ENCODE data around the gene TMEM8B.

Gene TMEM8B

GRCh38 chr9:35828716-35829083, 328 bp upstream of the TMEM8B start, which contains the start of gene FAM221B:
TSS of gene FAM221B (minus strand) at chr9:35828732. CDS start at chr9:35826161, 2,571 bp downstream.
- Histone ChIP-seq H3K4me3 (ENCODE audit: low read depth in 1 of 2, low read length in 2 of 2) (peak within 1 kb of the TSS; percentile 73 to 79), H3K36me3 (ENCODE audit: control insufficient read depth in 1 of 2, insufficient read depth in 2 of 2, low read length in 2 of 2) (no peaks in the 10 kb centered on the region), H3K27ac (ENCODE audit: low read length) (peak within 1 kb of the TSS; percentile 57), H3K4me1 (ENCODE audit: control insufficient read depth in 1 of 2, insufficient read depth in 2 of 2, low read length in 2 of 2) (peaks cover 16 to 30% of the 10 kb centered on the region in 2 donors), H3K27me3 (ENCODE audit: low read depth, low read length) (no peaks in the 10 kb centered on the region), H3K9me3 (ENCODE audit: control insufficient read depth in 1 of 2, low read length in 2 of 2) (no peaks in the 10 kb centered on the region)

- no peaks in the 10 kb centered on the region for H3K9me3 ChIP-seq (ENCODE audit: control insufficient read depth in 1 of 2, low read length in 2 of 2)
- H3K27me3 ChIP-seq (ENCODE audit: low read depth, low read length): no peaks in the 10 kb centered on the region
- H3K36me3 ChIP-seq (ENCODE audit: control insufficient read depth in 1 of 2, insufficient read depth in 2 of 2, low read length in 2 of 2): no peaks in the 10 kb centered on the region
- peak overlapping the region; percentile 67 to 73 for H3K4me3 ChIP-seq (ENCODE audit: low read depth in 1 of 2, low read length in 2 of 2)
- peak overlapping the region; percentile 57 for H3K27ac ChIP-seq (ENCODE audit: low read length)
- H3K4me1 ChIP-seq (ENCODE audit: control insufficient read depth in 1 of 2, insufficient read depth in 2 of 2, low read length in 2 of 2): peaks cover 21 to 35% of the 10 kb centered on the region in 2 donors
Measured at GRCh38 chr9:35829764-35830096, 702 bp downstream of the TMEM8B start.

GRCh38 chr9:35831040-35831439, 2.0 kb downstream of the TMEM8B start:
- H3K4me3 ChIP-seq (ENCODE audit: low read depth in 1 of 2, low read length in 2 of 2): peak overlapping the region; percentile 67 to 73
- H3K9me3 ChIP-seq (ENCODE audit: control insufficient read depth in 1 of 2, low read length in 2 of 2): no peaks in the 10 kb centered on the region
- peaks cover 20 to 35% of the 10 kb centered on the region in 2 donors for H3K4me1 ChIP-seq (ENCODE audit: control insufficient read depth in 1 of 2, insufficient read depth in 2 of 2, low read length in 2 of 2)
- H3K27me3 ChIP-seq (ENCODE audit: low read depth, low read length): no peaks in the 10 kb centered on the region
- H3K27ac ChIP-seq (ENCODE audit: low read length): no peak overlapping the region
- no peaks in the 10 kb centered on the region for H3K36me3 ChIP-seq (ENCODE audit: control insufficient read depth in 1 of 2, insufficient read depth in 2 of 2, low read length in 2 of 2)

GRCh38 chr9:35832814-35833213, 3.8 kb downstream of the TMEM8B start:
- Histone ChIP-seq H3K4me1 (ENCODE audit: control insufficient read depth in 1 of 2, insufficient read depth in 2 of 2, low read length in 2 of 2) (peaks cover 16 to 31% of the 10 kb centered on the region in 2 donors), H3K36me3 (ENCODE audit: control insufficient read depth in 1 of 2, insufficient read depth in 2 of 2, low read length in 2 of 2) (no peaks in the 10 kb centered on the region), H3K9me3 (ENCODE audit: control insufficient read depth in 1 of 2, low read length in 2 of 2) (no peaks in the 10 kb centered on the region), H3K27me3 (ENCODE audit: low read depth, low read length) (no peaks in the 10 kb centered on the region), H3K4me3 (ENCODE audit: low read depth in 1 of 2, low read length in 2 of 2) (no peak overlapping the region), H3K27ac (ENCODE audit: low read length) (no peak overlapping the region)

- H3K27me3 ChIP-seq (ENCODE audit: low read depth, low read length): no peaks in the 10 kb centered on the region
- no peaks in the 10 kb centered on the region for H3K36me3 ChIP-seq (ENCODE audit: control insufficient read depth in 1 of 2, insufficient read depth in 2 of 2, low read length in 2 of 2)
- peaks cover 16 to 26% of the 10 kb centered on the region in 2 donors for H3K4me1 ChIP-seq (ENCODE audit: control insufficient read depth in 1 of 2, insufficient read depth in 2 of 2, low read length in 2 of 2)
- H3K9me3 ChIP-seq (ENCODE audit: control insufficient read depth in 1 of 2, low read length in 2 of 2): no peaks in the 10 kb centered on the region
- no peak overlapping the region for H3K27ac ChIP-seq (ENCODE audit: low read length)
- H3K4me3 ChIP-seq (ENCODE audit: low read depth in 1 of 2, low read length in 2 of 2): no peak overlapping the region
Measured at GRCh38 chr9:35834260-35835215, 5.5 kb downstream of the TMEM8B start.

GRCh38 chr9:35835216-35835632, 6.2 kb downstream of the TMEM8B start:
- Histone ChIP-seq H3K4me1 (ENCODE audit: control insufficient read depth in 1 of 2, insufficient read depth in 2 of 2, low read length in 2 of 2) (peaks cover 11 to 20% of the 10 kb centered on the region in 2 donors), H3K4me3 (ENCODE audit: low read depth in 1 of 2, low read length in 2 of 2) (no peak overlapping the region), H3K36me3 (ENCODE audit: control insufficient read depth in 1 of 2, insufficient read depth in 2 of 2, low read length in 2 of 2) (no peaks in the 10 kb centered on the region), H3K27ac (ENCODE audit: low read length) (no peak overlapping the region), H3K9me3 (ENCODE audit: control insufficient read depth in 1 of 2, low read length in 2 of 2) (no peaks in the 10 kb centered on the region), H3K27me3 (ENCODE audit: low read depth, low read length) (no peaks in the 10 kb centered on the region)

- H3K36me3 ChIP-seq (ENCODE audit: control insufficient read depth in 1 of 2, insufficient read depth in 2 of 2, low read length in 2 of 2): no peaks in the 10 kb centered on the region
- H3K9me3 ChIP-seq (ENCODE audit: control insufficient read depth in 1 of 2, low read length in 2 of 2): no peaks in the 10 kb centered on the region
- H3K4me1 ChIP-seq (ENCODE audit: control insufficient read depth in 1 of 2, insufficient read depth in 2 of 2, low read length in 2 of 2): peaks cover 5 to 14% of the 10 kb centered on the region in 2 donors
- no peaks in the 10 kb centered on the region for H3K27me3 ChIP-seq (ENCODE audit: low read depth, low read length)
- H3K4me3 ChIP-seq (ENCODE audit: low read depth in 1 of 2, low read length in 2 of 2): no peak overlapping the region
- H3K27ac ChIP-seq (ENCODE audit: low read length): no peak overlapping the region
Measured at GRCh38 chr9:35835766-35836165, 6.7 kb downstream of the TMEM8B start.

- no peak overlapping the region for H3K27ac ChIP-seq (ENCODE audit: low read length)
- no peak overlapping the region for H3K4me3 ChIP-seq (ENCODE audit: low read depth in 1 of 2, low read length in 2 of 2)
- H3K9me3 ChIP-seq (ENCODE audit: control insufficient read depth in 1 of 2, low read length in 2 of 2): no peaks in the 10 kb centered on the region
- no peaks in the 10 kb centered on the region for H3K36me3 ChIP-seq (ENCODE audit: control insufficient read depth in 1 of 2, insufficient read depth in 2 of 2, low read length in 2 of 2)
- peaks cover 5 to 6% of the 10 kb centered on the region in 2 donors for H3K4me1 ChIP-seq (ENCODE audit: control insufficient read depth in 1 of 2, insufficient read depth in 2 of 2, low read length in 2 of 2)
- H3K27me3 ChIP-seq (ENCODE audit: low read depth, low read length): no peaks in the 10 kb centered on the region
Measured at GRCh38 chr9:35836595-35836994, 7.6 kb downstream of the TMEM8B start.

GRCh38 chr9:35839926-35840325, 10.9 kb downstream of the TMEM8B start:
- Histone ChIP-seq H3K4me3 (ENCODE audit: low read depth in 1 of 2, low read length in 2 of 2) (no peak overlapping the region), H3K4me1 (ENCODE audit: control insufficient read depth in 1 of 2, insufficient read depth in 2 of 2, low read length in 2 of 2) (peaks cover 8% of the 10 kb centered on the region in 2 donors), H3K27me3 (ENCODE audit: low read depth, low read length) (no peaks in the 10 kb centered on the region), H3K36me3 (ENCODE audit: control insufficient read depth in 1 of 2, insufficient read depth in 2 of 2, low read length in 2 of 2) (no peaks in the 10 kb centered on the region), H3K9me3 (ENCODE audit: control insufficient read depth in 1 of 2, low read length in 2 of 2) (no peaks in the 10 kb centered on the region), H3K27ac (ENCODE audit: low read length) (no peak overlapping the region)

GRCh38 chr9:35840881-35841644, 12.0 kb downstream of the TMEM8B start:
- no peak overlapping the region for H3K4me3 ChIP-seq (ENCODE audit: low read depth in 1 of 2, low read length in 2 of 2)
- H3K4me1 ChIP-seq (ENCODE audit: control insufficient read depth in 1 of 2, insufficient read depth in 2 of 2, low read length in 2 of 2): peaks cover 18 to 19% of the 10 kb centered on the region in 2 donors
- no peak overlapping the region for H3K27ac ChIP-seq (ENCODE audit: low read length)
- H3K27me3 ChIP-seq (ENCODE audit: low read depth, low read length): no peaks in the 10 kb centered on the region
- no peaks in the 10 kb centered on the region for H3K9me3 ChIP-seq (ENCODE audit: control insufficient read depth in 1 of 2, low read length in 2 of 2)
- H3K36me3 ChIP-seq (ENCODE audit: control insufficient read depth in 1 of 2, insufficient read depth in 2 of 2, low read length in 2 of 2): no peaks in the 10 kb centered on the region

GRCh38 chr9:35841645-35841900, 12.5 kb downstream of the TMEM8B start:
- Histone ChIP-seq H3K36me3 (ENCODE audit: control insufficient read depth in 1 of 2, insufficient read depth in 2 of 2, low read length in 2 of 2) (no peaks in the 10 kb centered on the region), H3K4me1 (ENCODE audit: control insufficient read depth in 1 of 2, insufficient read depth in 2 of 2, low read length in 2 of 2) (peaks cover 18 to 24% of the 10 kb centered on the region in 2 donors), H3K27me3 (ENCODE audit: low read depth, low read length) (no peaks in the 10 kb centered on the region), H3K9me3 (ENCODE audit: control insufficient read depth in 1 of 2, low read length in 2 of 2) (no peaks in the 10 kb centered on the region), H3K27ac (ENCODE audit: low read length) (no peak overlapping the region), H3K4me3 (ENCODE audit: low read depth in 1 of 2, low read length in 2 of 2) (no peak overlapping the region)
